D721Med (cell line): Measurements from ENCODE around the gene FOSL2.

Experiments
- DNase-seq: peaks from one replicate; pipeline ENCODE4 v3.0.0; 2011; ENCODE audit warnings: low spot score; ENCODE audit not compliant: insufficient read length
- FAIRE-seq: peaks from 2 replicates; lab custom pipeline; 2011; peaks lifted over from hg19 to GRCh38; lab: Jason Lieb, UNC
- CTCF ChIP-seq: IDR thresholded peaks from 2 replicates; pipeline ENCODE4 v1.5.1; 2012; ENCODE audit warnings: mild to moderate bottlenecking, control low read depth; ENCODE audit not compliant: insufficient read depth; ENCODE audit errors: missing control alignments

Gene FOSL2

GRCh38 chr2:28347193-28347592, 45.5 kb upstream of the FOSL2 start:
- TF ChIP-seq CTCF = no peak
- DNase-seq = no peak
- FAIRE-seq = no peak

GRCh38 chr2:28347596-28347995, 45.1 kb upstream of the FOSL2 start:
- no peak for DNase-seq
- no peak for FAIRE-seq
- no peak for TF ChIP-seq CTCF

- DNase-seq (no peak), FAIRE-seq (no peak)
- TF ChIP-seq CTCF = no peak
These were observed 44.5 kb upstream of the FOSL2 start for GRCh38 chr2:28348149-28348567.

- TF ChIP-seq CTCF = no peak
- DNase-seq = no peak
- no peak for FAIRE-seq
These were observed 43.7 kb upstream of the FOSL2 start for GRCh38 chr2:28348921-28349320.

- DNase-seq (no peak), FAIRE-seq (no peak)
- TF ChIP-seq CTCF = no peak
These were observed 43.0 kb upstream of the FOSL2 start for GRCh38 chr2:28349546-28350165.

- no peak for DNase-seq
- no peak for TF ChIP-seq CTCF
- FAIRE-seq = no peak
These were observed 42.5 kb upstream of the FOSL2 start for GRCh38 chr2:28350196-28350595.

GRCh38 chr2:28350791-28351285, 41.8 kb upstream of the FOSL2 start:
- DNase-seq (no peak), FAIRE-seq (no peak)
- no peak for TF ChIP-seq CTCF
